WERI-Rb-1 (cell line): ENCODE results near the gene DPEP3.
A peak's percentile ranks its signal among the peaks of the same experiment; 100 is the strongest.

ENCODE experiments used
- DNase-seq: peaks from one replicate; pipeline ENCODE4 v3.0.0-alpha.2; 2020
- H3K27ac ChIP-seq: fragments of 250-450 bp; sonication (Bioruptor Pico); 2 replicates; pipeline ENCODE4 v1.5.1; 2020; ENCODE audit warnings: mild to moderate bottlenecking, moderate library complexity
- H3K27me3 ChIP-seq: fragments of 250-450 bp; sonication (Bioruptor Pico); 2 replicates; pipeline ENCODE4 v1.5.1; 2021; ENCODE audit warnings: mild to moderate bottlenecking, low read depth, moderate library complexity; ENCODE audit not compliant: insufficient read depth, severe bottlenecking
- H3K36me3 ChIP-seq: fragments of 250-450 bp; sonication (Bioruptor Pico); 2 replicates; pipeline ENCODE4 v1.5.1; 2020; ENCODE audit warnings: mild to moderate bottlenecking, moderate library complexity
- H3K4me3 ChIP-seq: 2 replicates; pipeline ENCODE4 v1.5.1; 2011; ENCODE audit warnings: low read depth, mild to moderate bottlenecking, control low read depth, low read length
- H3K9me3 ChIP-seq: fragments of 250-450 bp; sonication (Bioruptor Pico); 2 replicates; pipeline ENCODE4 v1.5.1; 2021; ENCODE audit warnings: mild to moderate bottlenecking, moderate library complexity; ENCODE audit not compliant: severe bottlenecking
- CTCF ChIP-seq: IDR thresholded peaks from 2 replicates; pipeline ENCODE4 v1.5.1; 2011; ENCODE audit warnings: low read depth, mild to moderate bottlenecking, control low read depth, inconsistent platforms, low read length

The DPEP3 gene

GRCh38 chr16:67936880-67937605 lies 43.3 kb downstream of the DPEP3 start:
- Histone ChIP-seq H3K27me3 (no peaks in the 10 kb centered on the region), H3K27ac (peak overlapping the region; percentile 62), H3K4me3 (peak overlapping the region; percentile 91), H3K36me3 (no peaks in the 10 kb centered on the region; the same call in 1 of the 2 replicates), H3K9me3 (no peaks in the 10 kb centered on the region)
- no peak for TF ChIP-seq CTCF
- no peak for DNase-seq

DNA sequence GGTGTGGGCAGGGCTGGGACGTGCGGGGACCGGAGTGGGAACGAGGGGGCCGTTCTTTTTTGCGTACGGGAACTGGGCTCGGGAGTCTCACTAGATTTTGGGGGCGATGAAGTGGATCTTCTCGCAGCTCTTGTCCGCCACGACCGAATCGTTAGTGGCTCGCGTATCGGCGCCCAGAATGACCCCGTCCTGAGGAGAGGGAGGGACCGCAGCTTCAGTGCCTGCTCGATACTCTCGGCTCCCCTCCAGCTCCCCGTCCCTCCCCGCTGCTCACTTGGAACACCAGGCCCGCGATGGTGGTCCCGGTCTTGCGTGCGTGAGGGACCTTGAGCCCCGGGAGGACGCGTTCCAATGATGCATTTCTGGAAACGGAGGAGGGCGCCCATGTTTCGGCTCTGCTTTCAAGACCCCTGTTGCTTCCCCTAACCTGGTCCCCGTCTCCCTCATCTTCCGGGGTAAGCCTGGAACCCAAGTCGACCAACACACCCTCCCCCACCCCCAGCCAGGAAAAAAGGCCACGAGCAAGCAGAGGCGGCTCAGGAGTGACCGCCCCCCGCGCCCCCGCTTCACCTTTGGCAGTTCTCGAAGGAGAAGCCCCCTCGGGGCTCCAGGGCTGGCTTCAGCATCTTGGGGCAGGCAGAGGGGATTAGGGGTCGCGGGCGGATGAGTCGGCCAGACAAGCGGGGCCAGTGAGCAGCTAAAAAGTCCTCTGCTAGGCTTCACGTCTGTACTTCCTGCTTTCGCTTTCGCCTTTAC lies 44.0 kb downstream of the DPEP3 start, which contains the start of gene PSMB10:
Gene PSMB10 (minus strand): TSS at position 727 of the 756 bp plus-strand sequence. CDS start 101 bp downstream, at position 626.
- peak; percentile 40 for DNase-seq
- no peaks in the 10 kb centered on the region; the same call in 1 of the 2 replicates for H3K36me3 ChIP-seq
- no peaks in the 10 kb centered on the region for H3K27me3 ChIP-seq
- peak within 1 kb of the TSS; percentile 91 for H3K4me3 ChIP-seq
- peak within 1 kb of the TSS; percentile 62 for H3K27ac ChIP-seq
- H3K9me3 ChIP-seq: no peaks in the 10 kb centered on the region
- TF ChIP-seq CTCF: no peak

- no peaks in the 10 kb centered on the region; the same call in 1 of the 2 replicates for H3K36me3 ChIP-seq
These were observed 44.7 kb downstream of the DPEP3 start for GRCh38 chr16:67935402-67936123.

GRCh38 chr16:67935101-67935401 lies 45.2 kb downstream of the DPEP3 start:
- Histone ChIP-seq H3K27ac (no peak overlapping the region), H3K36me3 (no peaks in the 10 kb centered on the region; the same call in 1 of the 2 replicates), H3K4me3 (peak overlapping the region; percentile 91), H3K27me3 (no peaks in the 10 kb centered on the region), H3K9me3 (no peaks in the 10 kb centered on the region)
- no peak for DNase-seq
- TF ChIP-seq CTCF: no peak

More at GRCh38 chr16:67935402-67936123, 44.7 kb downstream of the DPEP3 start:
- H3K27me3 ChIP-seq: no peaks in the 10 kb centered on the region
- DNase-seq: peak; percentile 97
- H3K27ac ChIP-seq: peak overlapping the region; percentile 62
- peak overlapping the region; percentile 91 for H3K4me3 ChIP-seq
- no peaks in the 10 kb centered on the region for H3K9me3 ChIP-seq
- TF ChIP-seq CTCF: no peak

DNA sequence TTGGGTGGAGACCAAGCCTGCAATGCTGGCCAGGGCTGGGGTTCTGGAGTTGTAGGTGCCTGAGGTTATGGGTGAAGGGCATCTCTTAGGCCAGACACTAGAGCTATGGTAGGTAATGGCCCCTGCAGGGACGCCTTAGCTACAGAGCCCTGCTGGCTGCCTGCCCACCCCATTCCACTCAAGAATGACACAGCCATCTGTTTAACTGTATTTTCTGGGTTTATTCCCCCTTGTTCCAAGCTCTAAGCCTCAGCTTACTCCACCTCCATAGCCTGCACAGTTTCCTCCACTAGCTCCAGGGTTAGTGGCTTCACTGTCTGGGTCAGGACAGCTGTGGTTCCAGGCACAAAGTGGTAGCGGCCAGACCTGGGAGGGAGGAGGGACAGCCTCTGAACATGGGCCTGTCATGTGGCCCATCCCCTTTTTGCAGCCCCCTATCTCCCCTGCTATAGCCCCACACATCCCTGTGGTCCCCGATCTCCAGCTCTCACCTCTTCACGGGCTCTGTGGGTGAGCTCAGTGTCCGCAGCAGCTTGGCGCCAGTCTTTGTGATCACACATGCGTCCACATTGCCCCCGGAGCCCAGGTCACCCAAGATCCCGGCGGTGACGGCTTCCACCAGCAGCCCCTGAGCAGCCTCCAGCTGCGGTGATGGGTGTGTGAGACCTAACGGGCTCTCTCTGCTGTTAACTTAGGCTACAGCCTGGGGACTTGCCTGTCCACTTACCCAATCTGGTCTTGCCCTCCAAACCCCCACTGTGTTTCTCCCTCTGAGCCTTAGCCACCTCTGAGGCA lies 45.8 kb downstream of the DPEP3 start:
- Histone ChIP-seq H3K27me3 (no peaks in the 10 kb centered on the region), H3K36me3 (no peaks in the 10 kb centered on the region; the same call in 1 of the 2 replicates), H3K9me3 (no peaks in the 10 kb centered on the region), H3K27ac (no peak overlapping the region), H3K4me3 (peak overlapping the region; percentile 91)
- TF ChIP-seq CTCF: no peak
- no peak for DNase-seq
